HUDEP-2 (cell line): Measurements from ENCODE around the gene TANGO2.

Experiments
- DNase-seq, 76 experiments: peaks; one replicate each; lab custom pipeline; 2025; ENCODE audit not compliant: unreplicated experiment in 76 of 76; lab: John Stamatoyannopoulos, UW

TANGO2 gene, protein sequence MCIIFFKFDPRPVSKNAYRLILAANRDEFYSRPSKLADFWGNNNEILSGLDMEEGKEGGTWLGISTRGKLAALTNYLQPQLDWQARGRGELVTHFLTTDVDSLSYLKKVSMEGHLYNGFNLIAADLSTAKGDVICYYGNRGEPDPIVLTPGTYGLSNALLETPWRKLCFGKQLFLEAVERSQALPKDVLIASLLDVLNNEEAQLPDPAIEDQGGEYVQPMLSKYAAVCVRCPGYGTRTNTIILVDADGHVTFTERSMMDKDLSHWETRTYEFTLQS

DNA sequence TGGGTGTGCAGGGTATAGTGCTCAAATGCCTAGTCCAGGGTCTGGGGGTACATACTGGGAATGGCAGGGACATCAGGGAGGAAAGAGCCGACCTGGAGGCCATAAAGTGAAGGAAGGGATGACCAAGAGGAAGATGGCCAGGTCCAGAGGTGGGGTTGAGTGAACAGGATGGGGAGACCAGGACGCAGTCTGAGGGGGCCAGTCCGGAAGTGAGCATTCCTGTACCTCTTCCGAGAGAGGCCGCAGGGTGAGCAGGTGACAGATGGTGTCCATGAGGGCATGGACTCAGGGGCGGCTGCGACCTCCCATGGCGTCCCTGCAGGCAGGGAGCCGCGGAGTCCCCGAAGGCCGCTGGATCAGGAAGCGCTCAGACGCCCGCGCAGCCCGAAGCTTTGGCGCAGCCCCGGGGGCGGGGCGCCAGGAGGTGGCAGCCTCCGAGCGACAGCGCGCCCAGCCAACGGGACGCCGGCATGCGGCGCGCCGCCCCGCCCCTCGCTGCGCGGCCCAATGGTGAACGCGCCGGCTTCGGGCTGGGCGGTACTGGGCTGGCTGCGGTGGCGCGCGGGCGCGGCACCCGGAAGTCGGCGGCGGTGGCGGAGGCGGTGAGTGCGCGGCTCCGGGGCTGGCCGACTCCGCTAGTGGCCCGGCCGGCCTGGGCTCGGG lies at the start of gene TANGO2:
Gene TANGO2 (plus strand): TSS at position 578 of the 663 bp plus-strand sequence. CDS start 15,689 bp downstream, outside the sequence.
- peak in 72 of 76 experiments; percentile 36 to 96 (median 83) for DNase-seq

DNA sequence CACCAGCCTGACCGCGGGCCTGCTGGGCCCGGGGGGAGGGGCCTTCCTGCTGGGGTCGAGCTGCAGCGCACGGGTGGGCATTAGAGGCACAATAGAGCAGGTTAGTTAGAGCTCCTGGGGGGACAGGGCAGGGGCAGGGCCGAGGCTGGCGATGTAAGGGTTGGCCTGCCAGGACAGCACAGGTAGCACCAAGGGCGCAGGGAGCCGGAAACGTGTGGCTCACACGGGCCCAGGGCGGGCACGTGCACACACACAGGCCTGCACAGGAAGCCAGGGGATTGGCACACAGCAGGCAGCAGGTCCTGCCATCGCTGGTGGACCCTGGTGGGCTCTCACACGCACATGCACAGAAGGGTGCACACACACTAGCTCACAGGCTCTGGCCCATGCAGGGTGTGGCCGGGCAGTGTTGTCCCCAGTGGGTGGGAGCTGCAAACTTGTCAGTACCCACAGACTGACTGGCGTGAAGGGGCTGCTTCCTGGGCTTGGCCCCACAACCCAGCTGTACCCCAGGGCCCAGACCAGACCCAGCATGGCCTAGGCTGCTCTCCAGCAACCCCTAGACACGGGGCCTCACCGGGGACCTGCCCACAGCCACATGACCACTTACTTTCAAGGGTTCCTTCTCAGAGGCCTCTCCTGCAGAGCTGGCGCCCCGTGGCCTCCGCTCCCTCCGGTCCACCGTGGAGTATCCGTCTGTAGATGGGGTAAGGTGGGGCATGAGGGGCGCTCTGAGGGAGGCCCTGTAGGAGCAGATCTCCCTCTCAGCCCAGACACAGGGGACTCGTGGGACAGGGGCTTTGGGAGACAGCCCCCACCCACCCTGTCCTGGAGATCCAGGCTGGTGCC lies 49.4 kb upstream of the TANGO2 start:
- DNase-seq: no peak

DNA sequence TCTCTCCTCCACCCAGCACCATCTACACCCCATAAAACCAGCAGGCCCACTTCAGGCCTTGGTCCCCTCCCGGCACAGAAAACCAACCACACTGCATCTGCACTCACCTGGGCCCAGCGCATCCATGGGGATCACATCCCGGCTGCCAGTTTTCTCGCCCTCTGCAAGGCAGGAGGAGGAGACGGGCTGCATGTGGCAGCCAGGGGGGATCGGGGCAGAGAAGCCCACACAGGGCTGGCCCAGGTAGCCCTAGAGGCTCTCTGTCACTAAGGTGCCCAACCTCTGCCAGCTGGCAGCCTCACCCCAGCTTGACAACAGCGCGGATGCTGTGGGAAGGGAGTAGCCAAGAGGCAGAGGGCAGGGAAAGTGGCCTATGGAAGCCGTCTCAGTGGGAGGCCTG lies 48.7 kb upstream of the TANGO2 start:
- no peak for DNase-seq

DNA sequence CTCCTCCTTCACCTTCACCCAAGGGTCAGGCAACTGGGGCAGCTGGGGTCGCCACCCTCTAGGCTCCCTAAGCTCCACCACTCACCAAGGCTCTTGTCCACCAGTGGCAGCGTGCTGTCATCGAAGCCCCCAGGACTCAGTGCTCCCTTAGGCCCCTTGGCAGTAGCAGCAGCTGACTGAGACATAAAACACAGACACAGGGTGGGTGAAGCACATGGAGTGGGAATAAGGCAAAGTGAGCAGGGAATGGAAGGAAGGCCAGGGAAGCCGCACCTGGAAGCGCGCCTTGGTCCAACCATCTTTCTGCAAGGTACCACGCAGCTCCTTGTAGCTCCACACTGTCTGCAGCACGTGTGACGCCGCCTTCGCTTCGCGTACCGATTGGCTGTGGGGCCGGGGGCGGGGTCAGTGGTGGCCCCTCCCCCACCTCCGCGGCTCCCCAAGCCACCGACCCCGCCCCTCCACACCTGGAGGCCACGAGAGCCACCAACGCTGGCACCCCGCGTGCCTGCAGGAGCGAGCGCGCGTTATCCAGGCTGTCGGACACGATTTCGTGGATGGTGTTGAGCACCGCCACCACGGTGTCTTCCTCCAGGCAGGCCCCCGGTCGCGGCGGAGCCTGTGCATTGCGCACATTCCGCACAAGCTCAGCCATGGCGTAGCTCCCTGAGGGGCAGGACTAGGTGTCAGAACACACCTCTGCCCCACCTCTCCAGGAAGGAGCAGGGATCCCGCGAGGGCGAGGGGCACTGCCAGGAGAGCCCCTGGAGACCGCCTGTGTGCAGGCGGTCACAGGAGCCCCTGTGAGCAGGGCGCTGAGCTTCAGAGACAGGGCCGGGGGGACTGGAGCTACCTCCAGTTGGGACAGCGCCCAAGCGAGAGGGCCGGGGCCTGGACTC lies 48.0 kb upstream of the TANGO2 start:
- no peak for DNase-seq

DNA sequence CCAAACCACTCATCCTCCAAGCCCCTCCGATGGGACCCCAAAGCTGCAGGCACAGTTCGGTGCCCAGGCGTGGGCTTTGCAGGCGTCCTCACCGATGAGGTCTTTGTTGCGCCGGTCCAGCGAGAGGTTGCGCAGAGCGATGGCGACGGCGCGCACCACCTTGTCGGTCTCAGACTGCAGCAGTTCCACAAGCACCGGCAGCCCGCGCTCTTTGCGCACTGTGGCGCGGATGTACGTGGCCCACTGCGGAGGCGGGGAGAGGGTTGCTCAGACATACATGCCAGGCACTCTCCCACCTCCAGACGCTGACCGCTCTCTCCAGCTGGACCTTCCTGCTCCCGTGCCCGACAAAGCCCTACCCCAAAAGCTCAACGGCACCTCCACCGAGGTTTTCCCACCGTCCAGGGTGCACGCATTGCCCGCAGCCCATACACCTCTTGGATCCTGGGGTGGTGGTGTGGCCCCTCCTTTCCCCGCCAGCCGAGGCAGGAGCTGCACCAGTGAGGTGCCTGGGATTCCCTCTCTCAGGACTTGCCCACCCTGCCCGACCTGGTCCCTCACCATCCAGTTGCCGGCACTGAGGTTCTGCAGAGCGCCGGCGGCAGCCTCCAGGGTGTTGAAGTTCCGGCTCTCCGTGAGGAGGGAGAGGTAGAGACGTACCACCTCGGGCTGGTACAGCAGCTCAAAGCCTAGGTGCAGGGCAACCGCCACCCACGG lies 47.2 kb upstream of the TANGO2 start:
- DNase-seq: no peak

DNA sequence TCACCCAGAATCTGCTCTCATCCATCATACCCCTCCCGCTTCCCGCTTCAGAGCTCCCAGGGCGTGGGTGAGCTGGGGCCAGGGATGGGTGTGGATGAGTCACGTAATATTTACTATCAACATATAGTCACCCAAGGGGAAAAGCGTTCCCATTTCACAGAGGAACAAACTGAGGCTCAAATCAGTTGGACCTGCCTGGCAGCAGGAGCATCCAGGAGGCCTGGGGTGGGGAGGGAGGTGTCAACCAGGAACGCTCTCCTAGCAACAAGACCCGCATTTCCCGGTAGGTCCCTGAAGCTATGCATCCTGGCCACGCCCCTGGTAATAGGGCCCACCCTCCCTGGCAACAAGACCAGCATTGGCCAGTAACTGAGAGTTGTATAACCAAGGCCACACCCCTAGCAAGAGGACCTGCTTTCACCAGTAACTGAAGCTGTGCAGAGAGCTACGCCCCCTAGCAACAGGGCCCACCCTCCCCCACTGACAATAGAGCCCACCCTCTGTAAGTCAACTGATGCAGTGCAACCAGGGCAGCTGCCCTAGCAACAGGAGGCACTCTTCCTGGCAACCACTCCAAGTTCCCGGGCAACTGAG lies 46.5 kb upstream of the TANGO2 start:
- peak in 50 of 76 experiments; percentile 3 to 73 (median 36) for DNase-seq

DNA sequence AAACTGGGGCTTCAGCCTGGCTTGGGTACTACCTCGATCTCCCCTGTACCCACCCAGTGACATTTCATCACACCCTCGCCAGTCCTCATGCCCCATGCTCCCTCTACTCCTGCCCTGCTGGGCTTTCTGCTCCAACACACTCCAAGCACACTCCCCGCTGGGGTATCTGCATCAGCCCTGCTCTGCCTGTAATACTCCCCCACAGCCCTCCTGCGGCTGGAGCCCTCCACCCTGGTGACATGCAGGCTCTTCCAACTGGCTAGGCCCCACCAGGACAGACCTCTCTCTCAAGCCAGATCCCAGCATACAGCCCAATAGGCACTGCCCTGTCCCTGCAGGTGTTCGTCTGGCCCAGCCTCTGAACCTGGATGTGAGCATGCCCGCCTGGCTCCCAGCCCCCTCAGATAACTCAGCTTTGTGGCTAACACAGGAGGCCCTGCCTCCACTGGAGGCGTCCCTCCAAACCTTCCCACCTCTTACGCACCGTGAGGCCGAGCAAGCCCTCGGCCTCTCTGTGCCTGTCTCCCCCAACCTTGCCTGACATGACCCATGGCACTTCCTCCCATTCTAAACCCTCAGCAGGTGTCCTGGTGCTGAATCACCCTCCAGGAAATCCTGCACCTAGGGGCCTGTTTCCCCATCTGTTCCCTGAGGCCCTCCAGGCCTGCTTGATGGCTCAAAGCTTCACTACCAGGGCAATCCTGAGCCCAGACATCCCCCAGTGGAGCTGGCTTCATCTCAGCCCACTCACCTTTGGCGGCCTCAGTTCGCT lies 45.8 kb upstream of the TANGO2 start:
- DNase-seq: peak in 8 of 76 experiments; percentile 8 to 28 (median 15)

DNA sequence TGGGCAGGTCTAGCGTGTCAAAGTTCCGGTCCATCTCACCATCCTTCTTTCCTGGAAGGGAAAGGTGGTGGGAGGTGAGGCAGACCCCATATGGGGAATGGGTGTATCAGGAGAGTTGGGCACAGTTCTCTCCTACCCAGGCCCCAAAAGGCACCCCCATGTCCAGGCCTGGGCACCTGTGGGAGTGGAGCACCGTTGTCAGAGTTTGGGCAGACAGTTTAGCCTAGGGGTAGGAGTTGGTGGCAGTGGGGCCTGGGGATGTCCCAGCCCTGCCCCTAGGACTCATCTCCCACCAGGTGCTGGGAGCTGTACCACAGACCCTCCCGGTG lies 45.2 kb upstream of the TANGO2 start:
- DNase-seq: no peak

DNA sequence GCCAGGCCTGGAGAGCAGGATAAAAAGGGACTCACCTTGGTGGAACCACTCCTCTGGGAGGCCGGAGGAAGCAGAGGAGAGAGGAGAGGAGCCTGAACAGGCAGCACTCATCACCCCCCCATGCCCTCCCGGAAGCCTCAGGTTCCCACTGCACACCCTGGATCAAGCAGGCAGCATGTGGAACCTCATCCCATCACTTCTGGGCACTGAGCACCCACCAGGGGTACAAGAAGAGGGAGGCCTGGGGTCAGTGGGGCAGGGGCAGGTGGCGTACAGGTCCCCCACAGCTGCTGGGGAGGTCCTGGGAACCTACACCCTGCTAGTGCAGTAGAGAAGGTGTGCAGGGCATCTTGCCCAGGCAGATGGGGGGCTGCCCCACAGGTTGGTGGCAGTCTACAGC lies 44.2 kb upstream of the TANGO2 start:
- no peak for DNase-seq

DNA sequence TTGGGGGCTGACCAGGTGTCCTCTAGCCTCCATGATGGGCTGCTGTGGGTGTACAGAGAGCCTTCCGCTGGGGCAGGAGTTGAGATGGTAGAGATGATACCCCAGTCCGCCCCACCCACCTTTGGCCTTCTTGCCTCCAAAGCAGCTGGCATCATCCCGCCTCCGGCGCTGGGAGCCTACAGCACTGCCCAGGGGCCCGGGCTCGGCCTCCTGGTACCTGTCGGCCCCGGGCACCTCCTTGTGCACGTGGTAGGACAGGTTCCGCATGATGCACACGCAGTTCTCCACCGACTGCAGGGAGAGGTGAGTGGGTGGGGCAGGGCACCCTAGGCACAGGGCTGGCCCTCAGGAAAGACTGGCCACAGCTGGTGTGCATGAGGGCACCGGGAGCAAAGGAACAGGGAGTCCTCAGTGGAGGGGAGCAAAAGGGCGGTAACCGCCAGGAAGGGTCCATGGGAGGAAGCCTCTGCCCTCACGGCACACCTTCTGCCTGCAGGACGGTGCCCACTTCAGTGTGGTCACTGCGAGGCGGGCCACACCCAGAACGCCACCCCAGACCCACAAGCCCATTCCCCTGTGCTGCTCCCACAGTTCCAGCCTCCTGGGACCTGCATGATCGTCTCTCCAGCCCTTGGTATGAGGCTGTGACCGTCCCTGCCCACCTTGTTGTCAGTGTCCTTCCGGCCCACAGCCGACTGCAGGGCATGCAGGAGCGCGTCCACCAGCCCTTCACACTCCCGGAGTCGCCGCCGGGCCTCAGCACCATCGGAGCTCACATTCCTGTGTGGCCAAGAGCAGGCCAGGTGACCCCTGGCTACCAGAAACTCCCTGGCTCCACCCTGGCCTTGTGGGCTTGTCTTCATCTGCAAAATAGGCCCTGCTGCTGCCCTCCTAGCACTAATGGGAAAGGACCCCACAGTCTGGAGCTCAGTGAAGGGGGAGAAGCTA lies 43.3 kb upstream of the TANGO2 start:
- no peak for DNase-seq

DNA sequence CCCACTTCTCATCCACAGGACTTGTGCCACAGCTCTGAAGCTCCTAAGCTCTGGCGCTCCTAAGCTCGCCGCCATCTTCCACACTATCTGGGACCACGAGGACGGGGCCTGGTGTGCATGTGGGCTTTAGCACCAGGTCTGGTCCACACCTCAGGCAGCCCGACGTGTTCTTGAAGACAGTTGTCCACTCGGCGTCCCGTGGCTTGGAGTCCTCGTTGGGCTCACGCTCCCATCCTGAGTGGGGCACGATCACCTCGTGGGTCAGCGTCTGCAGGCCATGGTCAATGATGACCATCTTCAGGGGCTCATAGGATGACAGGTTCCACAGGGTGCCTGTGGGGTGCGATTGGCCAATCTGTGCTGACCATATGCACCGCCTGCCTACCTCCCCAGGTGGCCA lies 42.2 kb upstream of the TANGO2 start:
- no peak for DNase-seq

DNA sequence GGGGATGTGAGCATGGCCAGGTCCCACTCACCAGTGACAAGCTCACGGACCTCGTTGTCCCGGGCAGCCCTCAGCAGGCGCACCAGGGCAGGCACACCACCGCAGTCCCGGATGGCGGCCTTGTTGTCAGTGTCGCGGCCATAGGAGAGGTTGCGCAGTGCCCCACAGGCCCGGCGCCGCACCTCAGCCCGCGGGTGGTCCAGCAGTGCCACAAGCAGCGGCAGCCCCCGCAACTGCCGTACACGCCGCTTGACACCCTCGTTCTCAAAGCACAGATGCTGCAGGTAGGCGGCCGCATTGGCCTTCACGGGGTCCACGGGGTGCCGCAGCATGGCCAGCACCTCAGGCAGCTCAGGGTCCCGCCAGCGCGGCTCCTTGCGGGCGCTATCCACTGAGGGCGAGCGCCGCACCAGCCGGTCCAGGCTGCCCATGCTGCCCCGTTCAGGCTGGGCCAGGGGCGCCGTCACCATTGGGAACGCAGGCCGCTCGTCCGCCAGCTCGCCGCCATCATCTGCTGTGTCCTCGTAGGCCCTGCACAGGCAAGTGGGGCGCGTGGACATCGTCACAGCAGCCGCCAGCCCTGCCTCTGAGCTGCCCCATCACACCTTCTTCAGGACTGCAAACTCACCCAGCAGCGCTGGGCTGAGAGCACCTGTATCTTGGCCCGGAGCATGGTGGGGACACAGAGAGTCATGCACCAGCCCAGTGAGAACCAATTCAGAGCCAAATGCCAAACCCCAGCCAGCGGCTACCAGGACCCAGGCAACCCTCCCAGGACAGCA lies 41.0 kb upstream of the TANGO2 start:
- no peak for DNase-seq

DNA sequence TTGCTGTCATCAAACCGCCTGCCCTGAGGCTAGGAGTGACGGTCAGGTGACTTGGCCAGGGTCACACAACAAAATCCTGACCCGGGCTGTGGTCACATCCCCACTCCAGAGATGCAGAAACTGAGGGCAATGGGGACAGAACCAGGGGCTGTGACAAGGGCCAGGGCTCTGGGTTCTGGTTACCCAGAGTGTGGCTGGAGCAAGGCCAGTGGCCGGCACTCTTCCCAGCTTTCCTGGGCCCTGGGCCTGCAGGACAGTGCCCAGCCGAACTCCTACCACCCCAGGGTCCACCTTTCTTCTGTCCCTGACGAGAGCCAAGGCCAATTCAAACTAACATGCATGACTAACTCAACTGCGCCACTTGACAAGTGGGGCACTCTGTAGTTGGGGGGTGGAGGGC lies 40.1 kb upstream of the TANGO2 start:
- DNase-seq: no peak

DNA sequence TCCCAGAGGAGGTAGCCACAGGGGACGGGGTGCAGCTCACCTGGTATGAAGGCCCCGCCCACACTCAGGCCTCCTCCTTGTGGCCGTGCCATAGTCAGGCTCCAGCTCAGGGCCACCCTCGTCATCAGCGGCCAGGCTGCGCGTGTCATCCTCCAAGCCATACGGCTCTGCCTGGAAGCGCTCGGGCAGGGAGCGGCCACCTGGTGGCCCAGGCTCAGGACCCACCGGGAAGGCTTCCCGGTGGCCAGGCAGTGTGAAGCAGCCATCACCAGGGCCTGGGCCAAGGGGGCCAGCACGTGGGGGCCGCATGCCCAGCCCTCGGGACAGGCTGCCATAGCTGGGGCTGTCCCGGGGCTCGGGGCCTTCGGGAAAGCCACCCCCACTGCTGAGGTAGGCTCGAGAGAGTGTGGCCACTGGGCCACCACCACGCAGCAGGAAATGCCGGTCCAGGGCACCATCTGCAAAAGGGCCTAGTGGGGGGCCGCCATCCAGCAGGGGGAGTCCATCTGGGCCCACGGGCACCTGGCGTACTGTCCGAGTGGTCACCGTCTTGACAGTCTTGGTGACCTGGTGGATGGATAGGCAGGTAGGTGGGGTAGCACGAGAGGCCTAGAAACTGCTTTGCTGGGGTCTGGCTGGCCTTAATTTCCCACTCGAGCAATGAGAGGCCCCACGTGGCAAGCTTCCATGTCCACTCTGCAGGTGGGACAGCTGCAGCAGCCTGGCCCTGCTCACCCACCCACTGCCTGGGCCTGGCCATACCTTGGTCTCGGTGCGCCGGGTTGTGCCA lies 39.5 kb upstream of the TANGO2 start:
- DNase-seq: no peak

DNA sequence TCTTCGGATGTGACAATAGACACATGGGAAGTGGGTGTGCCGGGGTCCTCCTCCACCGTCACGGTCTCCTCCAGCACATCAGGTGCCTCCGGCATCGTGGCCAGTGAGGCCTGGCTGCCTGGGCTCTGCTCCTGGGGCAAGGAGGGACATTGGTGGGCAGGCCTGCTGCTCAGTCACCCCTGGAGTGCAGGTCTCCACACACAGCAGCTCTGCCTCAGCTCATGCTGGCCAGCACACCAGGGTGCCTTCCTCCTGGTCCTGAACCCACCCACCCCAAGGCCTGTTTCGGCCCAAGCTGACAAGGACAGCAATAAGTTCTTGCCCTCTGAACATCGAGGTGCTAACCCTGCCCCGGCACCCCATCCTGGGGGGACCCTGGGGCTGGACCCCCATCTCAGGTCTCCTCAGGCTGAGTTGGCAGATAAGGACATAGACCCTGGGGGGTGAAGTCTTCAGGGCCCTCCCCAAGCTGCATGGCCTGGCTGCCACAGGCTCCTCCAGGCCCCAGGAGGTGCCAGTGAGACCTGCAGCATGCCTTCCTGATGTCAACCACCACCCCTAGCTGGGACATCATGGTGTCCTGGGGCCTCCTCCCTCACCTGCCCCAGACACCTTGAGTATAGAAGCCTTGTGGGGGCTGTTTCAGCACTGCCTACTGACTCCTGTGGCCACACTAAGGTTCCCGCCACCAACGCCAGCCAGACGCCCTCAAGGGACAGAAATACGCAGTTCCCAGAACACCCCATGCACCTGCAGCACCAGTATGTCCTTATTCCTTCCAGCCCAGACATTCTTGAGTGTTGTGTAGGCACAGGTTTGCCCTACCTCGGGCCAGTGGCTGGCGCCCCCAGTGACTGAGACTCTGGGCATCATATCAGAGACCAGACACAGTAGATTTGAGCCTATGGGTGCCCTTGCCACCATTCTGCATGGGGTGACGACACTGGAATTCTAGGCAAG lies 38.7 kb upstream of the TANGO2 start:
- DNase-seq: no peak
